Tibial nerve (tissue), 4 donors: ENCODE results near the gene OGDHL.

Experiments
- CTCF ChIP-seq, 5 experiments: fragments of 200-600 bp in 3 of 5; fragments of 450-650 bp in 2 of 5; sonication (generic) in 3 of 5; IDR thresholded peaks; one replicate each; pipeline ENCODE4 v1.5.1; 2016 to 2019; ENCODE audit warnings: antibody characterized with exemption in 5 of 5, mild to moderate bottlenecking in 3 of 5, moderate library complexity in 2 of 5
- EP300 ChIP-seq, 2 donors: sonication (generic); formaldehyde crosslinking; IDR thresholded peaks; one replicate each; pipeline ENCODE4 v1.6.1; 2017; ENCODE audit warnings: antibody characterized with exemption in 2 of 2, mild to moderate bottlenecking in 1 of 2
- POLR2A ChIP-seq, 2 donors: fragments of 450-650 bp; IDR thresholded peaks; one replicate each; pipeline ENCODE4 v1.6.1; 2017; ENCODE audit warnings: antibody characterized with exemption in 2 of 2, mild to moderate bottlenecking in 2 of 2, moderate library complexity in 2 of 2

DNA sequence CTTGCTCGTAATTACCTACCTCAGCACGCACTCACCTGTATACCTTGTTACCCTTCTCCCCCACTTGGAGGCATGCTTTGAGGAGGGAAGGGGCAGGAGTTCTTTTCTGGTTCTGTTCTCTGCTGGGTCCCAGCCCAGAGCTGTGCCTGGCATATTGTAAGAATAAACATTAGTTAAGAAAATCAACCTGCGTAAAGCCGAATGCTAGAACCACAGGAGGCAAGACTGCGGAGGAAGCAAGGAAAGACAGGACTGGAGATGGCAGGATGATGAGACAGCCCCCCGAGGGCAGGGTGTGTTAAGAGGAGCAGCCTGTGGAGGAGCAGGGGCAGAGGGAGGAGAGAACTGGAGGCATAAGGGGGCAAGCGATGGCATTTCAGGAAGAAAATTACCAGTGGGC lies 73.2 kb downstream of the OGDHL start:
- no peak for TF ChIP-seq CTCF (IDR thresholded peaks at IDR 0.05)
- TF ChIP-seq POLR2A (IDR thresholded peaks at IDR 0.05) = no peak
- TF ChIP-seq EP300 (IDR thresholded peaks at IDR 0.05) = no peak
